IMR-90 (cell line): ENCODE measurements around the gene TATDN2. TPM values are rescaled to one million over a fixed set of nuclear protein-coding genes. Genes with fewer than 3 reads are reported as not detected.

ENCODE experiments used
- ATAC-seq: fragments of 200-7000 bp; cut with Tn5 transposase; 2 replicates; pipeline ENCODE4 v1.9.1; 2020; ENCODE audit warnings: low read depth, mild to moderate bottlenecking, moderate library complexity
- BruUV-seq: library from RNA; stranded (reverse); fragments of 400-500 nt; replicated peaks from 2 replicates; lab custom pipeline; 2021; lab: Mats Ljungman, UMichigan
- CTCF ChIA-PET: fragments of 300-600 bp; formaldehyde crosslinking; extraction: SDS; loops from one replicate; lab custom pipeline; 2021; ENCODE audit warnings: antibody characterized with exemption; lab: Yijun Ruan, JAX
- POLR2A ChIA-PET: fragments of 300-600 bp; sonication (Branson Sonifier 250); formaldehyde crosslinking; loops from one replicate; lab custom pipeline; 2022; ENCODE audit warnings: antibody characterized with exemption; ENCODE audit not compliant: unreplicated experiment; lab: Charles Lee
- DNase-seq: peaks from one replicate; pipeline ENCODE4 v3.0.0; 2013
- H2AFZ ChIP-seq: replicated peaks from 2 replicates; pipeline ENCODE3; 2013; ENCODE audit warnings: low read length, mild to moderate bottlenecking; ENCODE audit not compliant: poor library complexity
- H2AK5ac ChIP-seq: 2 replicates; pipeline ENCODE4 v1.6.1; 2013; ENCODE audit warnings: low read depth, low read length, inconsistent platforms
- H2AK9ac ChIP-seq: replicated peaks from 2 replicates; pipeline ENCODE3; 2013; ENCODE audit warnings: mild to moderate bottlenecking, low read depth, low read length, moderate library complexity; ENCODE audit not compliant: poor library complexity
- H2BK120ac ChIP-seq: 2 replicates; pipeline ENCODE4 v1.6.1; 2013; ENCODE audit warnings: low read depth, low read length, inconsistent platforms
- H2BK15ac ChIP-seq: 3 replicates; pipeline ENCODE4 v1.6.1; 2013; ENCODE audit warnings: low read depth, low read length, inconsistent platforms
- H2BK20ac ChIP-seq: 2 replicates; pipeline ENCODE4 v1.6.1; 2013; ENCODE audit warnings: low read depth, mild to moderate bottlenecking, inconsistent platforms, low read length, moderate library complexity
- H2BK5ac ChIP-seq: 2 replicates; pipeline ENCODE4 v1.6.1; 2013; ENCODE audit warnings: mild to moderate bottlenecking, low read depth, low read length, inconsistent platforms; ENCODE audit not compliant: poor library complexity, severe bottlenecking
- H3K14ac ChIP-seq: replicated peaks from 2 replicates; pipeline ENCODE4 v1.6.1; 2013; ENCODE audit warnings: low read depth, low read length, inconsistent platforms
- H3K18ac ChIP-seq: 2 replicates; pipeline ENCODE4 v1.6.1; 2013; ENCODE audit warnings: low read depth, low read length, control low read depth
- H3K23ac ChIP-seq: 2 replicates; pipeline ENCODE4 v1.6.1; 2013; ENCODE audit warnings: low read depth, low read length, inconsistent platforms
- H3K27ac ChIP-seq: 2 replicates; pipeline ENCODE4 v1.5.1; 2013; ENCODE audit warnings: mild to moderate bottlenecking, control low read depth, low read length; ENCODE audit not compliant: insufficient read depth
- H3K27me3 ChIP-seq: 2 replicates; pipeline ENCODE4 v1.6.1; 2013; ENCODE audit warnings: low read length; ENCODE audit not compliant: control insufficient read depth, insufficient read depth
- H3K36me3 ChIP-seq: 2 replicates; pipeline ENCODE4 v1.6.1; 2013; ENCODE audit warnings: low read length, mixed read lengths; ENCODE audit not compliant: control insufficient read depth, insufficient read depth
- H3K4ac ChIP-seq: 2 replicates; pipeline ENCODE4 v1.6.1; 2013; ENCODE audit warnings: low read depth, low read length, inconsistent platforms
- H3K4me1 ChIP-seq: 2 replicates; pipeline ENCODE4 v1.6.1; 2013; ENCODE audit warnings: low read length, mixed read lengths; ENCODE audit not compliant: control insufficient read depth, insufficient read depth
- H3K4me2 ChIP-seq: 2 replicates; pipeline ENCODE4 v1.6.1; 2013; ENCODE audit warnings: low read depth, mild to moderate bottlenecking, control low read depth, low read length, moderate library complexity
- H3K4me3 ChIP-seq: 2 replicates; pipeline ENCODE4 v1.5.1; 2013; ENCODE audit warnings: low read depth, mild to moderate bottlenecking, control low read depth, low read length, moderate library complexity; ENCODE audit not compliant: insufficient read depth
- H3K56ac ChIP-seq: 2 replicates; pipeline ENCODE4 v1.6.1; 2013; ENCODE audit warnings: low read length, inconsistent platforms; ENCODE audit not compliant: insufficient read depth; ENCODE audit errors: extremely low read depth
- H3K79me1 ChIP-seq, 2 experiments: 2 replicates each; pipeline ENCODE4 v1.6.1; 2013; ENCODE audit warnings: low read length in 2 of 2, inconsistent platforms in 1 of 2, low read depth in 1 of 2
- H3K9ac ChIP-seq: 2 replicates; pipeline ENCODE4 v1.6.1; 2013; ENCODE audit warnings: low read depth, low read length, control low read depth
- H3K9me1 ChIP-seq: 2 replicates; pipeline ENCODE4 v1.6.1; 2013; ENCODE audit warnings: low read length, inconsistent platforms; ENCODE audit not compliant: insufficient read depth
- H3K9me3 ChIP-seq: 2 replicates; pipeline ENCODE4 v1.6.1; 2013; ENCODE audit warnings: low read length; ENCODE audit not compliant: control insufficient read depth, insufficient read depth
- H4K20me1 ChIP-seq: 2 replicates; pipeline ENCODE4 v1.6.1; 2013; ENCODE audit warnings: low read length, inconsistent platforms; ENCODE audit not compliant: insufficient read depth
- H4K5ac ChIP-seq: 2 replicates; pipeline ENCODE4 v1.6.1; 2013; ENCODE audit warnings: mild to moderate bottlenecking, low read depth, low read length, control low read depth
- H4K8ac ChIP-seq, 2 experiments: 2 replicates each; pipeline ENCODE4 v1.6.1; 2013; ENCODE audit warnings: low read depth in 2 of 2, low read length in 2 of 2, control low read depth in 1 of 2, inconsistent platforms in 1 of 2
- H4K91ac ChIP-seq: 2 replicates; pipeline ENCODE4 v1.6.1; 2013; ENCODE audit warnings: low read depth, low read length, inconsistent platforms; ENCODE audit not compliant: insufficient read depth
- CHD1 ChIP-seq: IDR thresholded peaks from 2 replicates; pipeline ENCODE4 v1.6.1; 2012; ENCODE audit warnings: low read depth, low read length, improper control_type of control experiment
- CTCF ChIP-seq: conservative IDR thresholded peaks from 2 replicates; pipeline ENCODE4 v1.5.1; 2012; ENCODE audit warnings: mild to moderate bottlenecking, low read depth, low read length, improper control_type of control experiment
- FOS ChIP-seq: fragments of 150-350 bp; IDR thresholded peaks from 2 replicates; pipeline ENCODE4 v1.6.1; 2016; ENCODE audit warnings: low read depth, low read length
- MAFK ChIP-seq: IDR thresholded peaks from 2 replicates; pipeline ENCODE4 v1.6.1; 2012; ENCODE audit warnings: low read depth, low read length, improper control_type of control experiment
- MXI1 ChIP-seq: IDR thresholded peaks from 2 replicates; pipeline ENCODE4 v1.6.1; 2012; ENCODE audit warnings: low read depth, mild to moderate bottlenecking, low read length, moderate library complexity, borderline replicate concordance
- WGBS, 2 experiments: methylation state at CpG; one replicate each; pipeline versions ENCODE4 v1.1.5 to v1.1.7; 2013; ENCODE audit warnings: missing lambda C conversion rate in 2 of 2; ENCODE audit not compliant: insufficient read length in 1 of 2; ENCODE audit errors: extremely low coverage in 2 of 2; 5-methylcytosine and 5-hydroxymethylcytosine counted together
- dilution Hi-C: fragments of 300-500 bp; cut with HindIII; formaldehyde crosslinking; loops from one replicate; pipeline ENCODE4 v1.14.3; 2018; ENCODE audit warnings: low sequenced_read_pairs; ENCODE audit not compliant: unreplicated experiment
- in situ Hi-C: fragments of 300-500 bp; cut with MboI; formaldehyde crosslinking; loops from 3 replicates; pipeline ENCODE4 v1.14.3; 2019; ENCODE audit warnings: low sequenced_read_pairs, inconsistent platforms, mixed read lengths
- intact Hi-C: fragments of 100-400 bp; cut with micrococcal nuclease; formaldehyde crosslinking; loops from 2 replicates; pipeline ENCODE4 v1.10.0; 2022
- polyA plus RNA-seq, 3 experiments: library from polyadenylated mRNA; depleted of rRNA; stranded (reverse); fragments of >200 nt; gene quantifications; 2 replicates each; pipeline ENCODE4 v1.2.3, GENCODE V29; 2012; ENCODE audit warnings: low replicate concordance in 1 of 3
- total RNA-seq: library from RNA; depleted of rRNA; stranded (reverse); fragments of >200 nt; gene quantifications from 2 replicates; pipeline ENCODE4 v1.2.3, GENCODE V29; 2012

The TATDN2 gene
- total and polyA plus RNA-seq, 2 of the 4 experiments (the other 2 are of a cell fraction), result 9.0 to 18.8 TPM

- H3K23ac ChIP-seq, result no peak overlapping the region
- H2BK5ac ChIP-seq, result no peak overlapping the region
- TF ChIP-seq MAFK (no peak), FOS (no peak), MXI1 (no peak), CHD1 (no peak), CTCF (no peak)
- no peak overlapping the region for H2BK20ac ChIP-seq
- WGBS, 2 experiments, result 80% methylated on average over 2 of the region's 3 CpGs; no CpG with 5 or more reads in 1 of the 2 experiments
- no peak overlapping the region for H2AK5ac ChIP-seq
- no peak overlapping the region for H3K56ac ChIP-seq
- H3K36me3 ChIP-seq, result peaks cover 26% of the 10 kb centered on the region
- H3K9ac ChIP-seq, result no peak overlapping the region
- H3K18ac ChIP-seq, result no peak overlapping the region
- no peak overlapping the region for H2AK9ac ChIP-seq
- POLR2A ChIA-PET, result no interaction called here
- H3K79me1 ChIP-seq, result peaks cover 38 to 80% of the 10 kb centered on the region in 2 experiments
- intact Hi-C loops, result no loop called here
- no peak overlapping the region for H2BK120ac ChIP-seq
- ATAC-seq, result no peak
- no TSS peak for BruUV-seq
- CTCF ChIA-PET, result no interaction called here
- H4K91ac ChIP-seq, result no peak overlapping the region
- no peak overlapping the region for H3K14ac ChIP-seq
- H3K9me1 ChIP-seq, result peaks cover 19% of the 10 kb centered on the region
- H2AFZ ChIP-seq, result no peak overlapping the region
- no peak overlapping the region for H3K4ac ChIP-seq
- no peak overlapping the region for H2BK15ac ChIP-seq
- DNase-seq, result no peak
- H3K4me1 ChIP-seq, result peaks cover 5% of the 10 kb centered on the region; the same call in 1 of the 2 replicates
- no peaks in the 10 kb centered on the region for H3K9me3 ChIP-seq
- in situ Hi-C loops, result no loop called here
- no peak overlapping the region for H4K8ac ChIP-seq
- dilution Hi-C loops, result no loop called here
- no peak overlapping the region for H3K27ac ChIP-seq
- no peak overlapping the region for H4K5ac ChIP-seq
- no peaks in the 10 kb centered on the region for H3K27me3 ChIP-seq
- H3K4me2 ChIP-seq, result no peak overlapping the region
- H3K4me3 ChIP-seq, result no peak overlapping the region
- peaks cover 34% of the 10 kb centered on the region for H4K20me1 ChIP-seq
Measured at GRCh38 chr3:10253731-10254130, 5.5 kb downstream of the TATDN2 start.
